ENCODE results near the gene EYA4. TPM values are rescaled to one million over a fixed set of nuclear protein-coding genes. Genes with fewer than 3 reads are reported as not detected.

The EYA4 gene
- total RNA-seq, 2 experiments from 2014 or later: not detected

DNA sequence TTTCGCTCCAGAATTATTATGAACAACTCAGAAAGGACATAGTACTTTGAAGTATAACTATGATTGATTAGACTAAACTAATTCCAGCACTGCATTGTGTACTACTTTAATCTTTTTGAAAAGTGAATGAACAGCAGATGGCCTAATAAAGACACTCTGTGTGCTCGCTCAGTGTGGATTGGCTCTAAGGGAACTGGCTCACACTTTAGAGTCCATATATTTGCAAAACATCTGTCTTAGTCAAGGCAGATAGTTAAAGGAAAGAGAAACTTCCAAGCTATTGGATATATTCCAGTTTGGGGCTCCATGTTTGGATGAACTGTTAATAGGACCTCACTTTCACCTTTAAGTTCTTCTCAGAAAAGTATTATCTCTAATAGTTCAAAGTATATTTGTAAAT, 218.9 kb downstream of the EYA4 start:
- BruUV-seq (replicated peaks): no TSS peak
- H4K20me1 ChIP-seq (ENCODE audit: insufficient read depth, low read length): no peaks in the 10 kb centered on the region

DNA sequence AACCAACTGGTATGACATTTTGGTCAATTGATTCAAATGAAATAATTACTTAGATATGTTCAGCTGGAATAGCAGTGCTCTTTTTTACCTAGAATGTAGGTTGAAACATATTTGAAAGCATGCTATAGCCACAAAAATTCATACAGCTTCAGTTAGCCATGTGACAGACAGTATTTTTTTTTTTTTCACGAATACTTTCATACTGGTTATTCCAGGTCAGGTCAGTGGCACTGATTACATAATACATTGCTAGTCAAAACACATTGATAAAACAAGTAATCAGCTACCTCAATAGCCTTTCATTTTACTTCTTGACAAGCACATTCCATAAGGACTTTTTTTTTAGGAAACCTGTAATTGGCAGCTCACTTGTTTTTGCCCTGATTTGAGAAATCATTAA, 222.6 kb downstream of the EYA4 start:
- Histone ChIP-seq H3K79me2 (ENCODE audit: insufficient read depth, low read depth, low read length) (no peaks in the 10 kb centered on the region), H3K4me1 (ENCODE audit: insufficient read depth, low read length, poor library complexity, severe bottlenecking) (no peaks in the 10 kb centered on the region), H3K9me2 (ENCODE audit: insufficient read depth, low read length) (no peaks in the 10 kb centered on the region), H3K4me3 (ENCODE audit: low read depth, low read length, poor library complexity, severe bottlenecking) (no peak overlapping the region), H2AFZ (ENCODE audit: low read length) (no peak overlapping the region), H3K27ac (ENCODE audit: low read depth, low read length, poor library complexity, severe bottlenecking) (no peak overlapping the region), H3K4me2 (ENCODE audit: low read length) (no peak overlapping the region), H3K9me3 (ENCODE audit: low read length) (no peaks in the 10 kb centered on the region), H4K20me1 (ENCODE audit: insufficient read depth, low read length) (no peaks in the 10 kb centered on the region), H3K36me3 (ENCODE audit: insufficient read depth, low read length) (no peaks in the 10 kb centered on the region)
- intact Hi-C loops (cut with micrococcal nuclease; ENCODE audit: unreplicated experiment): no loop called here
- ChIA-PET CTCF (ENCODE audit: unreplicated experiment) (no interaction called here), POLR2A (interaction anchor here (0.7 to 1.6 kb wide), 3 partner anchors 10 to 119 kb away, joined by 3 to 7 read pairs (median 4); no protein-coding TSS in a partner anchor)
- DNase-seq (ENCODE audit: low spot score): no peak
- TF ChIP-seq EZH2phosphoT487 (IDR thresholded peaks at IDR 0.05; ENCODE audit: borderline replicate concordance, low read depth, low read length): no peak
- TF ChIP-seq, protein P1, sequence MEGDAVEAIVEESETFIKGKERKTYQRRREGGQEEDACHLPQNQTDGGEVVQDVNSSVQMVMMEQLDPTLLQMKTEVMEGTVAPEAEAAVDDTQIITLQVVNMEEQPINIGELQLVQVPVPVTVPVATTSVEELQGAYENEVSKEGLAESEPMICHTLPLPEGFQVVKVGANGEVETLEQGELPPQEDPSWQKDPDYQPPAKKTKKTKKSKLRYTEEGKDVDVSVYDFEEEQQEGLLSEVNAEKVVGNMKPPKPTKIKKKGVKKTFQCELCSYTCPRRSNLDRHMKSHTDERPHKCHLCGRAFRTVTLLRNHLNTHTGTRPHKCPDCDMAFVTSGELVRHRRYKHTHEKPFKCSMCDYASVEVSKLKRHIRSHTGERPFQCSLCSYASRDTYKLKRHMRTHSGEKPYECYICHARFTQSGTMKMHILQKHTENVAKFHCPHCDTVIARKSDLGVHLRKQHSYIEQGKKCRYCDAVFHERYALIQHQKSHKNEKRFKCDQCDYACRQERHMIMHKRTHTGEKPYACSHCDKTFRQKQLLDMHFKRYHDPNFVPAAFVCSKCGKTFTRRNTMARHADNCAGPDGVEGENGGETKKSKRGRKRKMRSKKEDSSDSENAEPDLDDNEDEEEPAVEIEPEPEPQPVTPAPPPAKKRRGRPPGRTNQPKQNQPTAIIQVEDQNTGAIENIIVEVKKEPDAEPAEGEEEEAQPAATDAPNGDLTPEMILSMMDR (conservative IDR thresholded peaks at IDR 0.05; ENCODE audit: low read length): no peak
- no TSS peak for BruUV-seq (replicated peaks)

More for the DNA sequence above, 218.9 kb downstream of the EYA4 start:
- Histone ChIP-seq H3K9me3 (ENCODE audit: low read length) (no peaks in the 10 kb centered on the region), H3K79me2 (ENCODE audit: insufficient read depth, low read depth, low read length) (no peaks in the 10 kb centered on the region), H3K27ac (ENCODE audit: low read depth, low read length, poor library complexity, severe bottlenecking) (no peak overlapping the region), H3K4me3 (ENCODE audit: low read depth, low read length, poor library complexity, severe bottlenecking) (no peak overlapping the region), H3K9me2 (ENCODE audit: insufficient read depth, low read length) (no peaks in the 10 kb centered on the region), H2AFZ (ENCODE audit: low read length) (no peak overlapping the region), H3K4me2 (ENCODE audit: low read length) (no peak overlapping the region), H3K36me3 (ENCODE audit: insufficient read depth, low read length) (no peaks in the 10 kb centered on the region), H3K4me1 (ENCODE audit: insufficient read depth, low read length, poor library complexity, severe bottlenecking) (no peaks in the 10 kb centered on the region)
- DNase-seq (ENCODE audit: low spot score): no peak
- ChIA-PET POLR2A (interaction anchor here (0.7 kb wide), 1 partner anchor 12 kb away, joined by 3 read pairs; no protein-coding TSS in a partner anchor), CTCF (ENCODE audit: unreplicated experiment) (no interaction called here)
- TF ChIP-seq, protein P1 (conservative IDR thresholded peaks at IDR 0.05; ENCODE audit: low read length): no peak
- TF ChIP-seq EZH2phosphoT487 (IDR thresholded peaks at IDR 0.05; ENCODE audit: borderline replicate concordance, low read depth, low read length): no peak
- intact Hi-C loops (cut with micrococcal nuclease; ENCODE audit: unreplicated experiment): no loop called here

DNA sequence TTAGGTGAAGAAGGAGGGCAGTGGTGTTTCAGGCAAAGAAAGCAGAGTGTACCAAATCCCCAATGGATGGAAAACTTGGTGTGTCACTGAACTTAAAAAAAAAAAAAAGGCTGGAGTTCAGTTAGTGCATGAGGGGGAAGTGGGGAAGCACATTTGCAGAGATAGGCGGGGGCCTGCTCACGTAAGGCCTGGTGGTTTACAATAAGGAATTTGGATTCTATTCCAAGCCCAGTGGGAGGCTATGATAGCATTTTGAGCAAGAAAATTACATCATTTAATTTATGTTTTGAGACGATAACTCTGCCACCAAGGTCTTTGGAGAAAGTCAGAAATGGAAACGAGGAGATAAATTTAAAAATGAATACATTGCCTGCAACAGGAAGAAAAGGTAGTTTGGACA, 225.5 kb downstream of the EYA4 start:
- Histone ChIP-seq H3K4me3 (ENCODE audit: low read depth, low read length, poor library complexity, severe bottlenecking) (no peak overlapping the region), H3K4me1 (ENCODE audit: insufficient read depth, low read length, poor library complexity, severe bottlenecking) (no peaks in the 10 kb centered on the region), H3K9me2 (ENCODE audit: insufficient read depth, low read length) (no peaks in the 10 kb centered on the region), H4K20me1 (ENCODE audit: insufficient read depth, low read length) (no peaks in the 10 kb centered on the region), H2AFZ (ENCODE audit: low read length) (no peak overlapping the region), H3K79me2 (ENCODE audit: insufficient read depth, low read depth, low read length) (no peaks in the 10 kb centered on the region), H3K4me2 (ENCODE audit: low read length) (no peak overlapping the region), H3K36me3 (ENCODE audit: insufficient read depth, low read length) (no peaks in the 10 kb centered on the region), H3K9me3 (ENCODE audit: low read length) (no peaks in the 10 kb centered on the region), H3K27ac (ENCODE audit: low read depth, low read length, poor library complexity, severe bottlenecking) (no peak overlapping the region)
- CTCF ChIA-PET (ENCODE audit: unreplicated experiment): no interaction called here
- DNase-seq (ENCODE audit: low spot score): no peak
- BruUV-seq (replicated peaks): no TSS peak
- intact Hi-C loops (cut with micrococcal nuclease; ENCODE audit: unreplicated experiment): no loop called here
- TF ChIP-seq, protein P1 (conservative IDR thresholded peaks at IDR 0.05; ENCODE audit: low read length): no peak
- POLR2A ChIA-PET: no interaction called here

Data from OCI-LY7 (cell line).